GM12892 (cell line): ENCODE results near the gene SEBOX.

Experiments used
- DNase-seq: peaks from one replicate; pipeline ENCODE4 v3.0.0; 2011; ENCODE audit not compliant: insufficient read length
- FAIRE-seq: peaks from 2 replicates; lab custom pipeline; 2011; peaks lifted over from hg19 to GRCh38; lab: Jason Lieb, UNC
- POLR2A ChIP-seq: IDR thresholded peaks from 2 replicates; pipeline ENCODE4 v1.6.1; 2011; ENCODE audit warnings: low read depth, low read length, control low read depth
- POLR2AphosphoS5 ChIP-seq: IDR thresholded peaks from 2 replicates; pipeline ENCODE4 v1.6.1; 2011; ENCODE audit warnings: low read depth, low read length, control low read depth
- TAF1 ChIP-seq: IDR thresholded peaks from 2 replicates; pipeline ENCODE4 v1.6.1; 2011; ENCODE audit warnings: low read depth, mild to moderate bottlenecking, control low read depth, low read length, borderline replicate concordance

The SEBOX gene

DNA sequence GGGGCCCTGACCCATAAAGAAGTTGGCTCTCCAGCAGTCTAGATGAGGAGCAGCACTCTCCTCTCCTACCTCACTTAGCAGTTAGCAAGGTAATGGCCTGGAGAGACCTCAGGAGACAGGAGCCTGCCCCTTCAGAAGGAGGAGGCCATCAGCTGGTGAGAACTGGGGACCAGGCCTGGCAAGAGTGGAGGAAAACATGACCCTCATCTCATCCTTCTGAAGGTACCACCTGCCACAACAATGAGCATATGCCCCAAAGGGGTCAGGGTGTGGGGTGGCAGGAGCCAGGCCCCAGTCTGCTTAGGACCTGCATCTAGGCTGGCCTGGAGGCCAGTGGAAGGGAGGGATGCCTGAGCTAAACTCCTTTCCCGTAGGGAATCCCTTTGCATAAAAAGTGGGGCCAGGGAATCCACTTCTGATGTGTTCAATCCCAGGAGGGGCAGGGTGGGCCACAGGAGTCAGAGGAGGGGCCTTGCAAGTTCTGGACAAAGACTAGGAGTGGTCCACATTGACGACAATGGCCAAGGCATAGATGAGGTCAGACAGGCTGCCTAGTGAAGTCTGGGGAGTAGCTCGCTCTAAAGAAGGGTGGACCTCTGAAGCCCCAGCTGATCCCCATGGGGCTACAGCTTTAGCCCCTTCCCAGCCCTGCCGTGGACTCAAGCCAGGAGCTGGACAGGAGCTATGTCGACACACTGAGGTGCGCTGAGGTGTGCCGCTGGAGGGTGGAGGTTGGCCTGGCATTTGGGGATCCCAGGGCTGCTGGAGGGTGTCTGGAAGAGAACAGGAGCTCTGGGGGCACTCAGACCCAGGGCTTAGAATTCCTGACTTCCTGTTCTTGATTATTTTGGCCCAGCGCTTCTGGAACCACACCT, 986 bp downstream of the SEBOX start:
- TF ChIP-seq POLR2AphosphoS5 (no peak), POLR2A (no peak), TAF1 (no peak)
- FAIRE-seq (no peak), DNase-seq (no peak)

GRCh38 chr17:28363186-28363585, 1.8 kb downstream of the SEBOX start:
- FAIRE-seq (no peak), DNase-seq (no peak)
- TF ChIP-seq TAF1 (no peak), POLR2A (no peak), POLR2AphosphoS5 (no peak)

- TF ChIP-seq POLR2AphosphoS5: no peak
- TF ChIP-seq TAF1: no peak
- TF ChIP-seq POLR2A: no peak
- FAIRE-seq (no peak), DNase-seq (no peak)
Observed at GRCh38 chr17:28357901-28358197, 7.2 kb downstream of the SEBOX start.

DNA sequence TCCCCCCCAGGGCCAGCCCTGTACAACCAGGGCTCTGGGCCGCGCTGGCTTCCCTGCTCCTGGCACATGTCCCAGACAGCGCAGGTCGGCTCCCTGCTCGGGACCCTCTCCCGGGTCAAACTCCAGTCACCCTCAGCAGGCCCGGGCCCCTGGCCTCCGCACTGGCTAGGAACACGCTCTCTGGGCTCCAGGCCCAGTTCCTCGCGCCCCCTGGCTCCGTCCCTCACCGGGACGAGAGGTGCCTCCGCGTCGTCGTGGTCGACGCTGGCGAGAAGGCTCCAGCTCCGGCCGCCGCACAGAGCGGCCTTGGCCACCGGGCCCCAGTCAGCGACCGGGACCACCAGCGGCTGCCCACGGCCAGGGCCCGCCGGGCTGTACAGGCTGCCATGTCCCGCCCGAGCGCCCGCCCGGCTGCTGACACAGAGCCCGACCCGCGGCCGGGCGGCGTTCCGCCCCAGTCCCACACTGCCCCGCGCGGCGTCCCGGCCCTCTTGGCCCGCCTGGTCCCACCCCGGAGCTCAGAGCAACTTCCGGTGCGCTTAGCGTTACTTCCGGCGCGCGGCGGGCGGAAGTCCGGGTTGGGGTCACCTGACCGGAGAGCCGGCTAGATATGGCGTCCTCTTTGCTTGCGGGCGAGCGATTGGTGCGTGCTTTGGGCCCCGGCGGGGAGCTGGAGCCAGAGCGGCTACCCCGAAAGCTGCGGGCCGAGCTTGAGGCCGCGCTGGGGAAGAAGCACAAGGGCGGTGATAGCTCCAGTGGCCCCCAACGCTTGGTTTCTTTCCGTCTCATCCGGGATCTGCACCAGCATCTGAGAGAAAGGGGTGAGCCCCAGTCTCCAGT, 7.7 kb downstream of the SEBOX start, which contains the start of gene POLDIP2:
TSS of gene POLDIP2 (minus strand) at position 467 of the 840 bp plus-strand sequence. CDS start at position 388, 79 bp downstream.
- peak; percentile 97 for DNase-seq
- TF ChIP-seq POLR2AphosphoS5 (peak; percentile 77), POLR2A (peak; percentile 95; the same call in 1 of the 2 replicates), TAF1 (peak; percentile 72)
- FAIRE-seq: peak; percentile 98

DNA sequence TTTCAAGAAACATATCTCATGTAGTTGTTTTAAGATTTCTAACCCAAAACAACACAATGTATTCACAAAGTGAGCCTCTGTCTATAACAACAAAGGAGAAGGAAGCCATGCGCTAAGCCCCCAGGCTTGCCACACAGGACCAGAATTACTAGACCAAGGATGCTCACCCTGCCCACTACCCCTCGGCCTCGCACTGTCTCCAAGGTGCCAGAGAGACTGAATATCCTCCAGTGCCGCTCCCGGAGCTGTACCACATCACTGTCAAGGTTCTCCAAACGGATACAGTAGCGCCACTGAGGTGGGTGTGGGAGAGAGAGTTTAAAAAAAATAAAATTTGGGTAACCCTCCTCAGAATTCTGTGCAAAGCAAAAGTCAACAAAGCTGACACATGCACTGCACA, 14.7 kb downstream of the SEBOX start:
- TF ChIP-seq POLR2AphosphoS5 (no peak), POLR2A (no peak), TAF1 (no peak)
- FAIRE-seq (no peak), DNase-seq (no peak)

DNA sequence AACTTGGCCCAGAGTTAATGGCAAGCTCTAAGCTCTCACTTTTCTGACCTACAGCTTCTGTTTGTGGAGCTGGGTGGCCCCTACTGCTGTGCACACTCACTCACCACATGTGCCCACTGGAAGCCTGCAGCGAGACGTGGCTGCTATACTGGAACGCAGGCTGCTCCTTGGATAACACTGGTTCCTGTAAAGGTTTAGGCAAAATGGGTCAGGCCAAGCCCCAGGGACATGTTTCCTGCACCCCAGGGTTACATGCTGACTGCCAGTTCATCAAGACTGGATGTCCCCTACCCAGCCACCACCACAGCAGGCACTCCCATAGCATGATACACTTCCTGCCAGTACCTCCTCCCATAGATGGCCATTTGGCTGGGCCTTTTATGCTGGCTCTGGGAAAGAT, 16.0 kb downstream of the SEBOX start:
- TF ChIP-seq POLR2AphosphoS5: no peak
- no peak for TF ChIP-seq TAF1
- TF ChIP-seq POLR2A: no peak
- FAIRE-seq (no peak), DNase-seq (no peak)

DNA sequence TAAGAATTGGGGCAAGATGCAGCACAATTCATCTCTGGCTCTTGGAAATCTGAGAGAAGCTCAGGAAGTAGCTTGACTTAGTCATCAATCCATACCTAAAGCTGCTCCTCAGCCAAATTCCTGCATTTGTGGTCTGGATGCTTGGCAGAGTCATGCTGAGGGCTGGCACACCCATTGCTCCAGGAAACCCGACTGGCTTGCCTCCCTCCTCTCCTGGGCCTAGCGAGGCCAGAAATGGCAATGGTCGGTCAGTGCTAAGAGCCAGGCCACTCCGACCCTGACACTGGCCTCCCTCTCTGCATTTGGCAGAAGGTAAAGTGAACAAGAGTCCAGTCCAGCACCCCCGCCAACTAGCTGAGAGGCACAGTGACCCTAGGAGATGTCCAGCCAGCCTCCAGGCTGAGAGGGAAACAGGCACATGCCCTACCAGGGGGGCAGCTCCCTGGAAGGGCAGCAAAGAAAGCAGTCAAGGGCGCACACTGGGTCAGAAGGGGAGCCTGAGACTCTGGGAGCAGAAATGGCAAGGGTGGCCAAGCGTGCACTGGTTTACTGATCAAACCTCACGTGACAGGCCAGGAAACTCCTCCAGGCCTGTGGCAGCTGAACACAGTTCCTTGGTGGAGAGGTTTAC, 17.6 kb downstream of the SEBOX start:
- DNase-seq: no peak
- 0 out of 2 replicates have a peak, but pooled peaks have one; percentile 29 for TF ChIP-seq POLR2AphosphoS5
- TF ChIP-seq POLR2A: no peak
- no peak for TF ChIP-seq TAF1
- FAIRE-seq: no peak

GRCh38 chr17:28346746-28347246, 18.2 kb downstream of the SEBOX start:
- DNase-seq: no peak
- TF ChIP-seq TAF1 (no peak), POLR2A (no peak), POLR2AphosphoS5 (no peak)
- no peak for FAIRE-seq

GRCh38 chr17:28346199-28346580, 18.8 kb downstream of the SEBOX start:
- TF ChIP-seq POLR2A (no peak), TAF1 (no peak), POLR2AphosphoS5 (no peak)
- no peak for DNase-seq
- FAIRE-seq: no peak

DNA sequence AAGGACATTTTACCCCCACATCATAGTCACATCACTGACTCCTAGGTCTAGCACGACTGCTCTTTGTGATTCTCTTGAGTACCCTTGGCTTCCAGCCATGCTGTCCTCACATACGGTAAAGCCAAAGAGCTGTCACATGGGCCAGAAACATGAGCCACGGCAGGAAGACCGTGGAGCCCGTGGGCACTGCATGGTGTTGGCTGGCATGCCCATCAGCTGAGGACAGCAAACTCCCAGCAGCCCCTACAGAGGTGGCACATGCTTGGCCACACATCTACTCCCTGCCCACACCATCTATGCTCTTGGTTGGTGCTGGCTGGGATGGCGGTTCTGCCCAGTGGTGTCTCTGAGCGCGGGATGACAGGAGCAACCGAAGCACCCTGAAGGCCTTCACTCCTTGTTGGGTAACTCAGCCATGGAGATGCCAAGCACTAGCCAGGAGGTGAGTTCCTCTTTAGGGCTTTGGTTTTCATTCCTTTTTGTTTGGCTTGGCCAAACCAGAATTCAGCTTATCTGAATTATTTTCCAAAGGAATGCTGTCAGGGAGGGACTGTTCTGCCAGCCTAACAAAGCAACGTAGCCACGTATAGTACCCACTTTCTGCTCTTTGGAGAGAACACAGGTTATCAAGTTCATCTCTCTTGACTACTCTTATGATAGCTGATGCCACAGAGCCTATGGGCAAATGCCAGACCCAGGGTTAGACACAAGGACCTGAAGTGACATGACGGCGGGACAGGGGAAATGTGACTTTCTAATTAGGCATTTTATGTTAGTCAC, 19.4 kb downstream of the SEBOX start:
- DNase-seq (no peak), FAIRE-seq (no peak)
- TF ChIP-seq POLR2A: no peak
- peak; percentile 48; the same call in 1 of the 2 replicates for TF ChIP-seq POLR2AphosphoS5
- no peak for TF ChIP-seq TAF1

- DNase-seq (no peak), FAIRE-seq (no peak)
- TF ChIP-seq TAF1 (no peak), POLR2A (no peak), POLR2AphosphoS5 (no peak)
Observed at GRCh38 chr17:28344435-28344901, 20.5 kb downstream of the SEBOX start.

DNA sequence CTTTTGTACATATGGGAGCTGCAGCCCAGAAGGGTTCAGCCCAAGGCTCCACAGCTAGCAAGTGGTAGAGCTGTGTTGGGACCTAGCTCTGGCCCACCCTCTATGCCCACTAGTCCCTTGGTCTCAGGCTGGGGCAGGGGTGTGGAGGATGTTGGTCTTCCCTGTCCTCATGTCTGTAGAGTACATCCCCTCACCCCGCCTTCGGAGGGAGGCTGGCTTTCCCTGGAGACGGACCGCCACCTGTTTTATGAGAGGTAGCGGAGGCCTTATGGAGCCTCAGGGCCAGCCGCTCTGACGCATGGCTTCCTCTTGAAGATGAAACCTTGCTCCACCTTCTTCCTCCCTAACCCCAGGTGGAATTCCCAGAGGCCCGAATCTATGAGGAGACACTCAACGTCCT, 21.0 kb downstream of the SEBOX start:
- TF ChIP-seq TAF1 (no peak), POLR2A (peak; percentile 29; the same call in 1 of the 2 replicates)
- DNase-seq (no peak), FAIRE-seq (no peak)
